Stomach (tissue), 4 donors: ENCODE results near the gene SPDEF.

Experiments
- EP300 ChIP-seq: sonication (generic); formaldehyde crosslinking; IDR thresholded peaks from one replicate; pipeline ENCODE4 v1.6.1; 2017; ENCODE audit warnings: antibody characterized with exemption
- POLR2A ChIP-seq, 4 donors: fragments of 450-650 bp; IDR thresholded peaks; one replicate each; pipeline ENCODE4 v1.6.1; 2016; ENCODE audit warnings: antibody characterized with exemption in 4 of 4, control low read depth in 2 of 4, mild to moderate bottlenecking in 1 of 4, moderate library complexity in 1 of 4
- POLR2AphosphoS5 ChIP-seq, 3 donors: sonication (generic); formaldehyde crosslinking; IDR thresholded peaks; one replicate each; pipeline ENCODE4 v1.6.1; 2016; ENCODE audit warnings: antibody characterized with exemption in 3 of 3
- TF ChIP-seq, protein P1 (sequence below), 7 experiments: fragments of 450-650 bp in 4 of 7; fragments of 200-600 bp in 3 of 7; sonication (generic) in 3 of 7; IDR thresholded peaks; one replicate each; pipeline ENCODE4 v1.5.1; 2016 to 2019; ENCODE audit warnings: antibody characterized with exemption in 7 of 7, control low read depth in 2 of 7, mild to moderate bottlenecking in 1 of 7

DNA sequence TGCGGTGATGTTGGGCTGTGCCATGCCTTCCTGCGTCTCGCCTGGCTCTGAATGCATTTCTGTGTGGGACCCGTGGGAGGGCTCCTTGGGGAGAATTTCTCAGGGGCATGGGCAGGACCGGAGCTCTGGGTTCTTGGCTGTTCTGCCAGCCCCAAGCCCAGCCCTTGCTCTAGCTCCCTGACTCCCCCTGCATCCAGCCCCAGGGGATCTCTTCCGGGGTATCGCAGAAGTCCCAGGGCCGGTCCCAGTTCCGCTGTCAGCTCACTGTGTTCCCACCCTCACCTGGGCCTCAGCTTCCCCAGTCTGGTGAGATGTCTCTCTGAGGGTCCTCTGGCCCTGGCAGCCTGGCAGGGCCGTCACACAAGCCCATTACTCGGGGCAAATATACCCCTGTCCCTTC is 20.5 kb downstream of the SPDEF start:
- TF ChIP-seq POLR2A (IDR thresholded peaks at IDR 0.05) (no peak), POLR2AphosphoS5 (IDR thresholded peaks at IDR 0.05) (no peak), EP300 (no peak)
- TF ChIP-seq, protein P1, sequence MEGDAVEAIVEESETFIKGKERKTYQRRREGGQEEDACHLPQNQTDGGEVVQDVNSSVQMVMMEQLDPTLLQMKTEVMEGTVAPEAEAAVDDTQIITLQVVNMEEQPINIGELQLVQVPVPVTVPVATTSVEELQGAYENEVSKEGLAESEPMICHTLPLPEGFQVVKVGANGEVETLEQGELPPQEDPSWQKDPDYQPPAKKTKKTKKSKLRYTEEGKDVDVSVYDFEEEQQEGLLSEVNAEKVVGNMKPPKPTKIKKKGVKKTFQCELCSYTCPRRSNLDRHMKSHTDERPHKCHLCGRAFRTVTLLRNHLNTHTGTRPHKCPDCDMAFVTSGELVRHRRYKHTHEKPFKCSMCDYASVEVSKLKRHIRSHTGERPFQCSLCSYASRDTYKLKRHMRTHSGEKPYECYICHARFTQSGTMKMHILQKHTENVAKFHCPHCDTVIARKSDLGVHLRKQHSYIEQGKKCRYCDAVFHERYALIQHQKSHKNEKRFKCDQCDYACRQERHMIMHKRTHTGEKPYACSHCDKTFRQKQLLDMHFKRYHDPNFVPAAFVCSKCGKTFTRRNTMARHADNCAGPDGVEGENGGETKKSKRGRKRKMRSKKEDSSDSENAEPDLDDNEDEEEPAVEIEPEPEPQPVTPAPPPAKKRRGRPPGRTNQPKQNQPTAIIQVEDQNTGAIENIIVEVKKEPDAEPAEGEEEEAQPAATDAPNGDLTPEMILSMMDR (IDR thresholded peaks at IDR 0.05): no peak
